ENCODE results near the gene CDHR3. TPM values are rescaled to one million over a fixed set of nuclear protein-coding genes. Genes with fewer than 3 reads are reported as not detected.

Gene CDHR3
- total and polyA plus RNA-seq, 9 of the 15 experiments (the other 6 are each of a cell fraction or from before 2014, with no cell fraction given) = 0.03 to 0.66 (median 0.24) TPM; not detected in 1

DNA sequence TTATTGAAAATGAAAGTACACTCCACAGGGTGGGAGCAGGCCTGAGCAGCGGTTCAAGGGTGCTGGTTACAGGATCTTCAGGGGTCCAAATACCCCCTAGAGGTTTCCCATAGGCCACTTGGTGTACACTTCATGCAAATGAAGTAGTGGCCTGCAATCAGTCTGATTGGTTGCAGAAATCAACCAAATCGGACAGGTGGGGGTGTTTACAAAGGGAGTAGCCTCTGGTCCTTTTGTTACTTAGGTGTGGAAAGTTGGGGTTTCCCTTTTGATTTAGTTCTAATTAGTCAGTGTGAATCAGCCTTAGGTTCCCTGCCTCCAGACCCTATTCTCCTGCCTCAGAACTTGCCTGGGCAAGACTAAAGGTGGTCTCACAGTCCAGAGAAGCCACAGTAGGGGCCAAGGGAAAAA lies 99.5 kb downstream of the CDHR3 start:
- ATAC-seq (no peak), FAIRE-seq (no peak), DNase-seq (ENCODE audit: extremely low read depth in 1 of 4, low spot score in 3 of 4) (no peak)
- Histone ChIP-seq H3K4me1 (replicated peaks in 1 of 2; ENCODE audit: control insufficient read depth in 2 of 2, insufficient read depth in 2 of 2, low read length in 2 of 2) (peaks cover 11 to 24% of the 10 kb centered on the region in 2 experiments), H3K9me3 (replicated peaks; ENCODE audit: control insufficient read depth, insufficient read depth, low read depth, low read length) (no peaks in the 10 kb centered on the region), H3K4me3 (no peak overlapping the region), H4K20me1 (replicated peaks; ENCODE audit: control insufficient read depth, insufficient read depth, low read length) (peaks cover 7% of the 10 kb centered on the region; the same call in 1 of the 2 replicates), H3K79me2 (ENCODE audit: control insufficient read depth, insufficient read depth, low read length) (no peaks in the 10 kb centered on the region), H3K27ac (ENCODE audit: extremely low read depth, low read depth, low read length) (no peak overlapping the region), H3K9ac (ENCODE audit: insufficient read depth in 1 of 2, low read depth in 2 of 2, low read length in 2 of 2) (no peak overlapping the region), H2AFZ (ENCODE audit: low read depth, low read length) (no peak overlapping the region), H3K4me2 (ENCODE audit: insufficient read depth, low read length) (no peak overlapping the region), H3K36me3 (ENCODE audit: control insufficient read depth, insufficient read depth, low read length) (no peaks in the 10 kb centered on the region), H3K9me1 (ENCODE audit: control insufficient read depth, insufficient read depth, low read length) (peaks cover 7% of the 10 kb centered on the region), H3K27me3 (ENCODE audit: control insufficient read depth in 2 of 2, insufficient read depth in 2 of 2, low read length in 2 of 2) (peaks cover 25 to 64% of the 10 kb centered on the region in 2 experiments; a peak in 4 of 5 replicates)
- no peak for TF ChIP-seq IRF2 (CRISPR knock-in tag; IDR thresholded peaks at IDR 0.05)
- no peak for TF ChIP-seq MAZ (CRISPR knock-in tag; conservative IDR thresholded peaks at IDR 0.05 in 1 of 2, IDR thresholded peaks at IDR 0.05 in 1 of 2)
- TF ChIP-seq RFX7 (CRISPR knock-in tag; IDR thresholded peaks at IDR 0.05) = no peak
- TF ChIP-seq SOX6 (IDR thresholded peaks at IDR 0.05) = no peak
- no peak for TF ChIP-seq IFI16 (CRISPR knock-in tag; IDR thresholded peaks at IDR 0.05)
- TF ChIP-seq KLF1 (tag; IDR thresholded peaks at IDR 0.05) = no peak
- TF ChIP-seq ZNF778 (CRISPR knock-in tag; IDR thresholded peaks at IDR 0.05) = no peak
- intact Hi-C loops (cut with micrococcal nuclease) (no loop called here), in situ Hi-C loops (cut with MboI) (no loop called here)
- BruUV-seq (replicated peaks) = no TSS peak
- ChIA-PET POLR2A (no interaction called here), CTCF (ENCODE audit: low intra/inter-chr PET ratio) (no interaction called here)
- 3% methylated on average over 2 of the region's 2 CpGs for WGBS (ENCODE audit: insufficient coverage, low coverage, missing lambda C conversion rate)

DNA sequence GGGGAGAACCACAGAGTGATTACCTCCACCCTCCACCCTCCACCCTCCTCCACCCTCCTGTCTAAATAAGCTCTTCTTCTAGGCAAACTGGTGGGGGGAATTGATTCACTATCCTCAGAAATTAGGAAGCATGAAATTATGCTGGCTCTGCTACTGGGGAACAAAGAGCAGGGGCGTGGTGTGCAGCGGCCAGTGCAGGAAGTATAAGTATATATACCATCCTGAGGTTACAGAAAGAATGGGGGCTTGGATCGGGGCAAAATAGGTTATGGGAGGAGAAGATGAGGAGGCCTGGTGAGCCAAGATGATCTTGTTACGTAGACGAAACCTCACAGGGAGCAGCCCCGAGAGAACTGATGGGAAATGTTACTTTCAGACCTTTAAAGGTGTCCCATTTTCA lies 100.0 kb downstream of the CDHR3 start:
- CTCF ChIA-PET (ENCODE audit: low intra/inter-chr PET ratio) = no interaction called here
- no peak for ATAC-seq

More for the DNA sequence above, 100.0 kb downstream of the CDHR3 start:
- Histone ChIP-seq H3K9me3 (replicated peaks; ENCODE audit: control insufficient read depth, insufficient read depth, low read depth, low read length) (no peaks in the 10 kb centered on the region), H3K79me2 (ENCODE audit: control insufficient read depth, insufficient read depth, low read length) (no peaks in the 10 kb centered on the region), H3K4me1 (replicated peaks in 1 of 2; ENCODE audit: control insufficient read depth in 2 of 2, insufficient read depth in 2 of 2, low read length in 2 of 2) (peaks cover 11 to 24% of the 10 kb centered on the region in 2 experiments), H3K9ac (ENCODE audit: insufficient read depth in 1 of 2, low read depth in 2 of 2, low read length in 2 of 2) (no peak overlapping the region), H3K27ac (ENCODE audit: extremely low read depth, low read depth, low read length) (no peak overlapping the region), H2AFZ (ENCODE audit: low read depth, low read length) (no peak overlapping the region), H3K4me2 (ENCODE audit: insufficient read depth, low read length) (no peak overlapping the region), H3K4me3 (no peak overlapping the region), H4K20me1 (replicated peaks; ENCODE audit: control insufficient read depth, insufficient read depth, low read length) (peaks cover 7% of the 10 kb centered on the region; the same call in 1 of the 2 replicates), H3K27me3 (ENCODE audit: control insufficient read depth in 2 of 2, insufficient read depth in 2 of 2, low read length in 2 of 2) (peaks cover 25 to 61% of the 10 kb centered on the region in 2 experiments; a peak in 4 of 5 replicates), H3K9me1 (ENCODE audit: control insufficient read depth, insufficient read depth, low read length) (peaks cover 7% of the 10 kb centered on the region), H3K36me3 (ENCODE audit: control insufficient read depth, insufficient read depth, low read length) (no peaks in the 10 kb centered on the region)
- in situ Hi-C loops (cut with MboI) = no loop called here
- WGBS (ENCODE audit: insufficient coverage, low coverage, missing lambda C conversion rate) = 19% methylated on average over 6 of the region's 6 CpGs
- BruUV-seq (replicated peaks) = no TSS peak
- no peak for TF ChIP-seq PHF21A (IDR thresholded peaks at IDR 0.05; ENCODE audit: borderline replicate concordance, low read depth)
- TF ChIP-seq CCNT2 (IDR thresholded peaks at IDR 0.05; ENCODE audit: borderline replicate concordance, extremely low read depth, insufficient read length, low read depth, low read length) = no peak
- no peak for TF ChIP-seq SRSF9 (IDR thresholded peaks at IDR 0.05; ENCODE audit: borderline replicate concordance, low read depth, low read length)
- TF ChIP-seq CTBP1 (IDR thresholded peaks at IDR 0.05; ENCODE audit: borderline replicate concordance) = no peak
- TF ChIP-seq, protein P1, sequence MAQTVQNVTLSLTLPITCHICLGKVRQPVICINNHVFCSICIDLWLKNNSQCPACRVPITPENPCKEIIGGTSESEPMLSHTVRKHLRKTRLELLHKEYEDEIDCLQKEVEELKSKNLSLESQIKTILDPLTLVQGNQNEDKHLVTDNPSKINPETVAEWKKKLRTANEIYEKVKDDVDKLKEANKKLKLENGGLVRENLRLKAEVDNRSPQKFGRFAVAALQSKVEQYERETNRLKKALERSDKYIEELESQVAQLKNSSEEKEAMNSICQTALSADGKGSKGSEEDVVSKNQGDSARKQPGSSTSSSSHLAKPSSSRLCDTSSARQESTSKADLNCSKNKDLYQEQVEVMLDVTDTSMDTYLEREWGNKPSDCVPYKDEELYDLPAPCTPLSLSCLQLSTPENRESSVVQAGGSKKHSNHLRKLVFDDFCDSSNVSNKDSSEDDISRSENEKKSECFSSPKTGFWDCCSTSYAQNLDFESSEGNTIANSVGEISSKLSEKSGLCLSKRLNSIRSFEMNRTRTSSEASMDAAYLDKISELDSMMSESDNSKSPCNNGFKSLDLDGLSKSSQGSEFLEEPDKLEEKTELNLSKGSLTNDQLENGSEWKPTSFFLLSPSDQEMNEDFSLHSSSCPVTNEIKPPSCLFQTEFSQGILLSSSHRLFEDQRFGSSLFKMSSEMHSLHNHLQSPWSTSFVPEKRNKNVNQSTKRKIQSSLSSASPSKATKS (CRISPR knock-in tag; IDR thresholded peaks at IDR 0.05) = no peak
- POLR2A ChIA-PET = interaction anchor here (1.0 kb wide), 1 partner anchor 14 kb away, joined by 3 read pairs; no protein-coding TSS in a partner anchor
- intact Hi-C loops (cut with micrococcal nuclease) = no loop called here
- DNase-seq (ENCODE audit: extremely low read depth in 1 of 4, low spot score in 3 of 4) (no peak), FAIRE-seq (no peak)

Data from K562 (cell line).